ENCODE data around the gene GRIA1. TPM values are rescaled to one million over a fixed set of nuclear protein-coding genes. Genes with fewer than 3 reads are reported as not detected.

GRIA1 gene
- total RNA-seq, 4 donors from 2014 or later: 1.7 TPM; not detected in 3

DNA sequence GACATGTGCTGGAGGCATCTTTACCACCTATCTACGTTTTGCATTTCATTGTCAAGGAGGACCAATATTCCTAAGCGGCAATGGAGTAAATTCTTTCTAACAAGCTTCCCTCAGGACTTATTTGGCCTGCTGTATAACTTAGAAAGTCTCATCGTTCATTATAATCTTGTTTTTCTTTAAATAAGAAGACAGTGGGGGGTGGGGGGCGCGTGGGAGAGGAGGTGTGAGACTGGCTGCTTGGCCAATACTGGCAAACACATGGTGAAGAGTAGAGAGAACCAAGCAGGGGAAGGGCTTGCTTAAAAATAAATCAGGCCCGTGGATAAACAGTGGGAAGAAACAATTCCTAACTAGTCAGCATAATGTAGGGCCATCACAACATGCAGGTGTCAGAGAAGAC, 217.2 kb downstream of the GRIA1 start:
- Histone ChIP-seq H3K4me3 (no peak overlapping the region), H3K4me1 (no peaks in the 10 kb centered on the region), H3K27ac (no peak overlapping the region), H3K36me3 (no peaks in the 10 kb centered on the region), H3K27me3 (no peaks in the 10 kb centered on the region), H3K9me3 (no peaks in the 10 kb centered on the region)
- TF ChIP-seq POLR2A (IDR thresholded peaks at IDR 0.05): no peak
- TF ChIP-seq, protein P1, sequence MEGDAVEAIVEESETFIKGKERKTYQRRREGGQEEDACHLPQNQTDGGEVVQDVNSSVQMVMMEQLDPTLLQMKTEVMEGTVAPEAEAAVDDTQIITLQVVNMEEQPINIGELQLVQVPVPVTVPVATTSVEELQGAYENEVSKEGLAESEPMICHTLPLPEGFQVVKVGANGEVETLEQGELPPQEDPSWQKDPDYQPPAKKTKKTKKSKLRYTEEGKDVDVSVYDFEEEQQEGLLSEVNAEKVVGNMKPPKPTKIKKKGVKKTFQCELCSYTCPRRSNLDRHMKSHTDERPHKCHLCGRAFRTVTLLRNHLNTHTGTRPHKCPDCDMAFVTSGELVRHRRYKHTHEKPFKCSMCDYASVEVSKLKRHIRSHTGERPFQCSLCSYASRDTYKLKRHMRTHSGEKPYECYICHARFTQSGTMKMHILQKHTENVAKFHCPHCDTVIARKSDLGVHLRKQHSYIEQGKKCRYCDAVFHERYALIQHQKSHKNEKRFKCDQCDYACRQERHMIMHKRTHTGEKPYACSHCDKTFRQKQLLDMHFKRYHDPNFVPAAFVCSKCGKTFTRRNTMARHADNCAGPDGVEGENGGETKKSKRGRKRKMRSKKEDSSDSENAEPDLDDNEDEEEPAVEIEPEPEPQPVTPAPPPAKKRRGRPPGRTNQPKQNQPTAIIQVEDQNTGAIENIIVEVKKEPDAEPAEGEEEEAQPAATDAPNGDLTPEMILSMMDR (IDR thresholded peaks at IDR 0.05): no peak
- DNase-seq: no peak

DNA sequence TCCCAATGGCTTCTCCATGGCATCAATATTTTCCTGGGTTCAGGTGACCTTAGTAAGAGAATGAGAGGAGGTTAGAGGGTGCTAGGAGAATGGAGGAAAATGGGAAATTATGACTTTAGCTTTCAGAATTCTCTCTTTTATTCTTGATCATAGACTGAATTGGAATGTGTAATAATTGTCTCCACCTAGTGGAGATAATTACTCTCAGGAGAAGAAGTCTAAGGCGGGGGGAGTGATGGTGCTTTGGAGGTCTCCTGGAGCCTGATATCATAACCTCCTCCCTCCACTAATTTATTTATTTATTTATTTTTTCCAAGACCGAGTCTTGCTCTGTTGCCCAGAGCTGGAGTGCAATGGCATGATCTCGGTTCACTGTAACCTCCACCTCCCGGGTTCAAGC, 221.3 kb downstream of the GRIA1 start:
- no peaks in the 10 kb centered on the region for H3K9me3 ChIP-seq
- H3K4me3 ChIP-seq: no peak overlapping the region
- H3K36me3 ChIP-seq: no peaks in the 10 kb centered on the region
- no peak for TF ChIP-seq POLR2A (IDR thresholded peaks at IDR 0.05)
- TF ChIP-seq, protein P1 (IDR thresholded peaks at IDR 0.05): no peak
- no peaks in the 10 kb centered on the region for H3K4me1 ChIP-seq
- no peaks in the 10 kb centered on the region for H3K27me3 ChIP-seq
- no peak for DNase-seq
- H3K27ac ChIP-seq: no peak overlapping the region

DNA sequence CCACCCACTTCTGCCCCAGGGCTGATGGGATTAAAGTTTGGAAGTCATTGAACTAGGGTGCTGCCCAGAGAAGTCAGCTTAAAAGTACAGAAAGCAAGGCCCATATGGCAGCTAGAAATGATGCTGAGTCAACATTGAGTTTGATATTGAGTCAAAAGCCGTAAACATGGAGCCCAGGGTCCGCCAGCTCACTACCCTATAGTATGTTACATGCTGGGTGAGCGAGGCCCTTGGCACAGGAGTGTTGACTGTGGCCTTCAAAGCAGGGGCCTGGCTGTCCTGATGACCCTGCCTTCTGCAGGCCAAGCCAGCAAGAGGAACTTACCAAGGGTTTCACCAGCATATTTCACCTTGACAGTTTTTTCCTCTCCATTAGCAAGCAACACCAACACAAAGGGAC, 222.5 kb downstream of the GRIA1 start:
- H3K27ac ChIP-seq: no peak overlapping the region
- no peaks in the 10 kb centered on the region for H3K27me3 ChIP-seq
- no peaks in the 10 kb centered on the region for H3K4me1 ChIP-seq
- DNase-seq: no peak
- no peaks in the 10 kb centered on the region for H3K36me3 ChIP-seq
- no peak overlapping the region for H3K4me3 ChIP-seq
- no peaks in the 10 kb centered on the region for H3K9me3 ChIP-seq
- TF ChIP-seq, protein P1 (IDR thresholded peaks at IDR 0.05): no peak
- no peak for TF ChIP-seq POLR2A (IDR thresholded peaks at IDR 0.05)

DNA sequence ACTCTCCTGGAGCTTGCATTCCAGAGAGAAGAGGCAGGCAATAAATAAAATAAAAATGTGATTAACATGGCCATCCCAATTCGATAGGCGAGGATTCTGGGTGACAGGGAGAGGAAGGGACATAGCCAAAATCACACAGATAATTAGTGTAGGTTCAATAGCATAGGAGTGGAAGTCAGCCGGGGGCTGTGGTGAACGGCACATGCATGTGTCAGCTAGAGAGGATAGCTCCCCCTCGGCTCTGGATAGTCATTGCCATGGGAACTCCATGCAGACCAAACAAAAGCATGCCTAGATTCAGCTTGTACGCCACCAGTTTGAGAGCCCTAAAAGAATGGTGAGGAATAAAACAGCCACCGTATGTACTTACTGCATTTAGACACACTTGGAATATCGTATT, 223.5 kb downstream of the GRIA1 start:
- Histone ChIP-seq H3K9me3 (no peaks in the 10 kb centered on the region), H3K4me3 (no peak overlapping the region), H3K27ac (no peak overlapping the region), H3K36me3 (no peaks in the 10 kb centered on the region), H3K4me1 (no peaks in the 10 kb centered on the region), H3K27me3 (no peaks in the 10 kb centered on the region)
- TF ChIP-seq, protein P1 (IDR thresholded peaks at IDR 0.05): no peak
- no peak for TF ChIP-seq POLR2A (IDR thresholded peaks at IDR 0.05)
- DNase-seq: no peak

DNA sequence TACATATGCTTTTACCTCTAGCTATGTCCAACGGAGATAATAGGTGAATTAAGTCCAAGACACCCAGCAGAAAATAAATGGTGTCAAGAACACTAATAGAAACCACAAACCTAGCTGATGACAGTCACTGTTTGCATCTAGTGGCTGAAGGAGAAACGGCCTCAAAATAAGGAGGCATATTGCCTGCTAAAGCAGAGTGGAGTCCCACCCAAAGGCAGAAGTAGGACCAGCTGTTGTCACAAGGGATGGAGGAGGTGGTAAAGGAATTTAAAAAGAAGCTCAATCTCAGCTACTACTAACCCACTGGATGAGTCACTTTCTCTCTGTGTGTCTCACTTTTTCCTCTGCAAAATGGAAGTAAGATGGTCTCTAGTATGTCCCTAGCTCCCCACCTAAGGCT, 224.3 kb downstream of the GRIA1 start:
- H3K4me1 ChIP-seq: no peaks in the 10 kb centered on the region
- no peak overlapping the region for H3K4me3 ChIP-seq
- TF ChIP-seq, protein P1 (IDR thresholded peaks at IDR 0.05): no peak
- no peak for TF ChIP-seq POLR2A (IDR thresholded peaks at IDR 0.05)
- H3K27ac ChIP-seq: no peak overlapping the region
- no peak for DNase-seq
- H3K27me3 ChIP-seq: no peaks in the 10 kb centered on the region
- H3K9me3 ChIP-seq: no peaks in the 10 kb centered on the region
- H3K36me3 ChIP-seq: no peaks in the 10 kb centered on the region

DNA sequence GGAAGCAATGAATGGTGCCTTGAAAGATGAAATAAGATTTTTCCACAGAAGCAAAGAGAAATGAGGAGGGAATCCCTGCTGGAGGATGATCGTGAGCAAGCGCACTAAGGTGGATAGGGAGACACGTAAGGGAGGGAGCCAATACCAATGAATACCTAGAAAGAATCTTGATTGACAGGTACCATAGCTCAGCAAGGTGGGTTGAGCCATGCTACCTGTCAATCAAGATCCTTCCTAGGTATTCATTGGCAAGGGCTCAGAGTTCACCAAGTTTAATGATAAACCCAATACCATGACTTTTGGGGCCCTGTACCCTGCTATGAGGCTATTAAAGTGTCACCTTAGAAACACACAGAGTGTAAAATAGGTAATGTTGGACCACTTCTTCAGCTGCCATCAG, 226.8 kb downstream of the GRIA1 start:
- no peak for TF ChIP-seq POLR2A (IDR thresholded peaks at IDR 0.05)
- TF ChIP-seq, protein P1 (IDR thresholded peaks at IDR 0.05): no peak
- no peaks in the 10 kb centered on the region for H3K4me1 ChIP-seq
- H3K27me3 ChIP-seq: no peaks in the 10 kb centered on the region

More for the DNA sequence above, 226.8 kb downstream of the GRIA1 start:
- H3K36me3 ChIP-seq: no peaks in the 10 kb centered on the region
- no peak for DNase-seq
- H3K27ac ChIP-seq: no peak overlapping the region
- H3K4me3 ChIP-seq: no peak overlapping the region
- H3K9me3 ChIP-seq: no peaks in the 10 kb centered on the region
